22Rv1 (cell line): ENCODE measurements around the gene SLC12A1.

Experiments
- CTCF ChIP-seq: fragments of 450-650 bp; IDR thresholded peaks from 2 replicates; pipeline ENCODE4 v1.5.1; 2017; ENCODE audit warnings: mild to moderate bottlenecking
- ZFX ChIP-seq: fragments of 450-650 bp; IDR thresholded peaks from 2 replicates; pipeline ENCODE4 v1.6.1; 2017; ENCODE audit warnings: antibody characterized with exemption, borderline replicate concordance

GRCh38 chr15:48306639-48307038 is 100.5 kb downstream of the SLC12A1 start:
- TF ChIP-seq CTCF: no peak
- no peak for TF ChIP-seq ZFX
